GM18873 (cell line): Measurements from ENCODE around the gene THOC2.
"Not testable (repeated sequence)": the region's sequence is repeated elsewhere in the genome, so short reads cannot be mapped to it uniquely, and the experiment has no call there.

Source experiments
- ATAC-seq: cut with Tn5 transposase; IDR thresholded peaks from one replicate; pipeline ENCODE4 v1.9.1; 2021; ENCODE audit warnings: mild to moderate bottlenecking, moderate library complexity, moderate number of reproducible peaks; ENCODE audit not compliant: unreplicated experiment, low FRiP score

Gene THOC2

DNA sequence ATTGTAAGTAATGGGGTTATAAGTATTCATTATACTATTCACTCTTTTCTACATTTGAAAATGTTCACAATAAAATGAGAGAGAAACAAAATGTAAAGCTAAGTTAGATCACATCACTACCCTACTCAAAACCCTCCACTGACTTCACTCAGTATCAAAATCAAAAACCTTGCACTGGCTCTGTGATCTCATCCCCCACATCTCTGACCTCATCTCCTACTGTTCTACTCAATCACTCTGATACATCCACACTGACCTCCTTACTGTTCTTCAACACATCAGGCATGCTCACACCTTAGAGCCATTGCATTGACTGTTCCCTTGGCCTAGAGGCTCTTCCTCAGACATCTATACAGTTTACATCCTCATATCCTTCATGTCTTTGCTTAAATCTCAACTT is 50.7 kb downstream of the THOC2 start:
- no peak for ATAC-seq

GRCh38 chrX:123679733-123680460 is 53.0 kb downstream of the THOC2 start:
- ATAC-seq = not testable (repeated sequence)

- ATAC-seq = no peak
These were observed 57.7 kb downstream of the THOC2 start for GRCh38 chrX:123675154-123675553.

- ATAC-seq = no peak
These were observed 59.0 kb downstream of the THOC2 start for GRCh38 chrX:123673813-123674212.

- no peak for ATAC-seq
These were observed 67.7 kb downstream of the THOC2 start for GRCh38 chrX:123665197-123665596.

DNA sequence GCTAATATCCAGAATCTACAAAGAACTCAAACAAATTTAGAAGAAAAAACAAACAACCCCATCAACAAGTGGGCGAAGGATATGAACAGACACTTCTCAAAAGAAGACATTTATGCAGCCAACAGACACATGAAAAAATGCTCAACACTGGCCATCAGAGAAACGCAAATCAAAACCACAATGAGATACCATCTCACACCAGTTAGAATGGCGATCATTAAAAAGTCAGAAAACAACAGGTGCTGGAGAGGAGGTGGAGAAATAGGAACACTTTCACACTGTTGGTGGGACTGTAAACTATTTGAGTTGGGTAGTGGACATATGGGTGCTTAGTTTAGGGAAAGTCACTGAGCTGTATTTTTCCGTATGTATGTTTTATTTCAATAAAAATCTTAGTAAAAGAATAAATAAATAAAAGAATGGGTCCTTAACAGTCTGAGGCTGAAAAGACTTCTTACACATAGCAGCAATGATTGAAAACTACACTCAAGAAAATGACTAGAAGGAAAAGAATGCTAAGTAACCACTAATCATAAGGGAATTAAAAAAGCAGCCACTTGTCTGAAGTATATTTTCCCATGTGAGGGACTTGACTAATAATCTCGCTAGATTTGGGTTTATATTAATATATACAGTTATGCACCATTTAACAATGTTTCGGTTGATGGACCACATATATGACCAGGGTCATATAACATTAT is 68.2 kb downstream of the THOC2 start:
- ATAC-seq = not testable (repeated sequence)

DNA sequence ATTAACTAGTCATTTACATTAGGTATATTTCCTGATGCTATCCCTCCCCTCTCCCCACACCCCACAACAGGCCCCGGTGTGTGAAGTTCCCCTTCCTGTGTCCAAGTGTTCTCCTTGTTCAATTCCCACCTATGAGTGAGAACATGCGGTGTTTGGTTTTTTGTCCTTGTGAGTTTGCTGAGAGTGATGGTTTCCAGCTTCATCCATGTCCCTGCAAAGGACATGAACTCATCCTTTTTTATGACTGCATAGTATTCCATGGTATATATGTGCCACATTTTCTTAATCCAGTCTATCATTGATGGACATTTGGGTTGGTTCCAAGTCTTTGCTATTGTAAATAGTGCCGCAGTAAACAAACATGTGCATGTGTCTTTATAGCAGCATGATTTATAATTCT is 69.1 kb downstream of the THOC2 start:
- not testable (repeated sequence) for ATAC-seq

- not testable (repeated sequence) for ATAC-seq
These were observed 76.3 kb downstream of the THOC2 start for GRCh38 chrX:123656507-123656906.

- ATAC-seq = not testable (repeated sequence)
These were observed 84.1 kb downstream of the THOC2 start for GRCh38 chrX:123648811-123649181.

GRCh38 chrX:123648028-123648810 is 84.6 kb downstream of the THOC2 start:
- no peak for ATAC-seq

- ATAC-seq = no peak
These were observed 85.6 kb downstream of the THOC2 start for GRCh38 chrX:123647244-123647643.

DNA sequence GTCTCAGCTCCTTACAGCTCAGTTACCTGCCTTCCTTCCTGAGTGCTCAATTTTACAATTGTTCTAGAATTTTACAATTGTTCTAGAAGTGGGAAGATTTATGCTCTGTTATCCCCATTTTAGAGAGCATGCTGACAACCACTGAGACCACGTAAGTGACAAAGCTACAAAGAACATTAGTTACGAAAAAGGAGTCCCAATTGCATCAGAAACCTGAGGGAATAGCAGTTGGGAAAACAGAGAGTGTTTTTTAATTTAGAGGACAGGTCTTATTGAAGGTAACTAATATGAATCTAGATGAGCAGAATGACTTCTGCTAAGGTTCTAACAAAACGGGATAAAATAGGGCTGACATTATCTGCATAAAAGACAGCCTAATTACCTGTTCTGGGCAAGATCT is 103.3 kb downstream of the THOC2 start:
- no peak for ATAC-seq

GRCh38 chrX:123626962-123627361 is 105.9 kb downstream of the THOC2 start:
- no peak for ATAC-seq

DNA sequence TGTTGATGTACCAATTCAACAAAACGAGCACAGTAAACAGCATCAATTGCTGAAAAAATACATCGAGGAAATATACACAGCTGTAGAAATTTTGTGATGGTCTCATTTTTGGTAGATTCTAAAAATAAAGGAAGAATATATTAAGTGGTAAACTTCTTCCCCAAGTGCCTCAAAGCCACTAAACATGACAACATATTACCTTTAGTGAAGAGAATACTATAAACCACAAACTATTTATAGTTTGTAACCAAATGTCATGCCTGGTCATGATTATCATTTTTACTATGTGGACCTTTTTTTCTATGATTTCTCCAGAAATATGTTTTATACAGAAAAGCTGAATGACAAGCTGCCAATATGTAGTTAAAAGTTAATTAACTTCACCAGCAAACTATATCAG is 106.9 kb downstream of the THOC2 start:
- no peak for ATAC-seq

- no peak for ATAC-seq
These were observed 107.4 kb downstream of the THOC2 start for GRCh38 chrX:123625477-123625876.

DNA sequence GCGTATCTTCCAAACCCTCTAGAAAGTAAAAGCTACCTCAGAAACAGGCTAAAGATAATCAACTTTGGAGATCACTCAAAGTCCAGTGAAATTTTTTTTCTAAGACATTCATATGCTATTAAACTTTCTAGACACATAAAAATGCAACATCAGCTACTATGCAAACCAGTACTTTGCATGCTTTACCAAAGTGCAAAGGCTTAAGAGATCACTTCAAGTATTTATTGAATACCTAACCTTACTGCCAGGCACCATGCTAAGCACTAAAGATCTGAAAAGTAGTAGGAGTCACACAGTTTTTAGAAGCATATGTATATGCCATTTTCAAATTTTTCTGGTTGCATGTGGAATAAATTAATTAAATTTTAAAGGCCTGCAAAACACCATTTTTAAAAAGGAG is 115.8 kb downstream of the THOC2 start:
- ATAC-seq = no peak

GRCh38 chrX:123610915-123611314 is 121.9 kb downstream of the THOC2 start:
- no peak for ATAC-seq

DNA sequence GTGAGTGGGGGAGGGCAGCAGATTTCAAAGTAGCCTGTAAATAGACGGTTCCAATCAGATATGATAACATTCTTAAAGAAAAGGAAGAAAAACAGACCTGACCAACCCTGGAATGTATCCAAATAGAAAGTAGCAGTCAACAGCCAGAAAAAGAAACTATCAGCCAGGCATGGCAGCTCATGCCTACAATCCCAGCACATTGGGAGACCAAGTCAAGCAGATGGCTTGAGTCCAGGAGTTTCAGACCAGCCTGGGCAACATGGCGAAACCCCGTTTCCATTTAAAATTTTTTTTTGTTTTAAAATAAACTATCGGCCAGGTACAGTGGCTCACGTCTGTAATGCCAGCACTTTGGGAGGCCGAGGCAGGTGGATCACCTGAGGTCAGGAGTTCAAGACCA is 125.0 kb downstream of the THOC2 start:
- no peak for ATAC-seq

DNA sequence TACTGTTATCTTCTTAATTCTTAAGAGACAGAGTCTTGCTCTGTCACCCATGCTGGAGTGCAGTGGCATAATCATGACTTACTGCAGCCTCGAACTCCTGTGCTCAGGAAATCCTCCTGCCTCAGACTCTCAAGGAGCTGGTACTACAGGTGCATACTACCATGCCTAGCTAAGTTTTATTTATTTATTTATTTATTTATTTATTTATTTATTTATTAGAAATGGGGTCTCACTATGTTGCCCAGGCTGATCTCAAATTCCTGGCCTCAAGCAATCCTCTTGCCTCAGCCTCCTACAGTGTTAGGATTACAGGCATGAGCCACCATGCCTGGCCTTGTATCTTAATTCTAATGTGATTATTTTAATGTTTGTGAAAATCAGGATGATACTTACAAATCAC is 125.6 kb downstream of the THOC2 start:
- ATAC-seq = no peak

GRCh38 chrX:123603491-123603890 is 129.4 kb downstream of the THOC2 start:
- ATAC-seq = no peak

DNA sequence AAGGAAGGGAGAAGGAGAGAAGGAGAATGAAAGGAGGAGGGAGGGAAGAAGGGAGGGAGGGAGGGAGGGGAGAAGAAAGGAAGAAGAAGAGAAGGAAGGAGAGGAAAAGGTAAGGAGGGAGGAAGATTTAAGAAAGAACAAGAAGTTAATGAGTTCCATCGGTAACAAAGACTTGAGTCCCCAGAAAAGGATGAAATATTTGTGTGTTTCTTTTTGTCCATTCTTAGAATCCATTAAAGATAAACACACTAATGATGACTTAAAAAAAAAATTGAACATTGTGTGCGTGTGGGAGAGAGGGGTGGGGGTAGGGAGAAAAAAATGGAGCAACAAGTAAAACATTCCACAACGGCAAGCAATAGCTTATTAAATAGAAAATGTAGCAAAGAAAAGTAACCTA is 131.4 kb downstream of the THOC2 start:
- ATAC-seq = no peak
